B cell (primary cell): ENCODE results near the gene ZNF354C. TPM values are rescaled to one million over a fixed set of nuclear protein-coding genes. Genes with fewer than 3 reads are reported as not detected.

Experiments
- ATAC-seq: fragments of 200-7000 bp; cut with Tn5 transposase; one replicate; pipeline ENCODE4 v1.10.0; 2021; ENCODE audit warnings: low read depth, mild to moderate bottlenecking, moderate number of reproducible peaks, moderate library complexity
- CTCF ChIA-PET: fragments of 350-600 bp; sonication (Branson Sonifier 250); formaldehyde crosslinking; loops from one replicate; lab custom pipeline; 2021; ENCODE audit warnings: antibody characterized with exemption, inconsistent platforms; lab: Charles Lee
- POLR2A ChIA-PET: fragments of 350-600 bp; sonication (Branson Sonifier 250); formaldehyde crosslinking; loops from one replicate; lab custom pipeline; 2021; ENCODE audit warnings: antibody characterized with exemption; lab: Charles Lee
- DNase-seq: peaks from one replicate; pipeline ENCODE4 v3.0.0; 2013
- H2AFZ ChIP-seq: 2 replicates; pipeline ENCODE4 v1.6.1; 2012; ENCODE audit warnings: mild to moderate bottlenecking, low read depth, low read length; ENCODE audit not compliant: insufficient read depth, poor library complexity, severe bottlenecking
- H3K27ac ChIP-seq, 2 donors: 1 replicate in 1 of 2; 2 replicates in 1 of 2; pipeline ENCODE4 v1.5.1; 2012 to 2013; ENCODE audit warnings: low read length in 2 of 2, mild to moderate bottlenecking in 2 of 2, moderate library complexity in 1 of 2
- H3K27me3 ChIP-seq, 4 experiments: fragments of 200-600 bp in 1 of 4; sonication (generic) in 1 of 4; replicated peaks in 1 of 4; 1 replicate in 2 of 4; 2 replicates in 2 of 4; pipeline versions ENCODE4 v1.6.1 to v1.7.0; 2013 to 2016; ENCODE audit warnings: low read length in 3 of 4, mild to moderate bottlenecking in 2 of 4, mixed read lengths in 1 of 4, moderate library complexity in 1 of 4; ENCODE audit not compliant: insufficient read depth in 4 of 4, control insufficient read depth in 3 of 4; ENCODE audit errors: control extremely low read depth in 1 of 4
- H3K36me3 ChIP-seq, 2 experiments: replicated peaks in 1 of 2; 1 replicate in 1 of 2; 2 replicates in 1 of 2; pipeline versions ENCODE4 v1.6.1 to v1.7.1; 2013; ENCODE audit warnings: low read length in 1 of 2; ENCODE audit not compliant: insufficient read depth in 2 of 2, control insufficient read depth in 1 of 2; ENCODE audit errors: control extremely low read depth in 1 of 2, extremely low read depth in 1 of 2
- H3K4me1 ChIP-seq, 2 donors: fragments of 200-600 bp in 1 of 2; sonication (generic) in 1 of 2; 1 replicate in 1 of 2; 2 replicates in 1 of 2; pipeline versions ENCODE4 v1.5.1 to v1.6.1; 2013 to 2017; ENCODE audit warnings: low read length in 2 of 2; ENCODE audit not compliant: control insufficient read depth in 2 of 2, insufficient read depth in 2 of 2
- H3K4me2 ChIP-seq: replicated peaks from 2 replicates; pipeline ENCODE3; 2012; ENCODE audit warnings: mild to moderate bottlenecking, low read depth, low read length; ENCODE audit not compliant: poor library complexity, severe bottlenecking
- H3K4me3 ChIP-seq, 5 experiments: fragments of 200-600 bp in 1 of 5; sonication (generic) in 1 of 5; 1 replicate in 3 of 5; 2 replicates in 2 of 5; pipeline versions ENCODE4 v1.5.1 to v1.7.0; 2011 to 2016; ENCODE audit warnings: low read length in 4 of 5, mild to moderate bottlenecking in 4 of 5, low read depth in 2 of 5, control low read depth in 1 of 5, moderate library complexity in 1 of 5; ENCODE audit not compliant: insufficient read depth in 1 of 5; ENCODE audit errors: control extremely low read depth in 1 of 5, extremely low read depth in 1 of 5
- H3K79me2 ChIP-seq: fragments of 200-600 bp; sonication (generic); one replicate; pipeline ENCODE4 v1.6.0; 2016; ENCODE audit warnings: low read length; ENCODE audit not compliant: control insufficient read depth, insufficient read depth
- H3K9ac ChIP-seq: fragments of 200-600 bp; sonication (generic); 2 replicates; pipeline ENCODE4 v1.6.1; 2017; ENCODE audit warnings: mild to moderate bottlenecking, low read length, moderate library complexity
- H3K9me3 ChIP-seq, 3 donors: one replicate each; pipeline versions ENCODE4 v1.6.1 to v1.7.1; 2013; ENCODE audit warnings: low read length in 2 of 3; ENCODE audit not compliant: control insufficient read depth in 2 of 3, insufficient read depth in 1 of 3; ENCODE audit errors: control extremely low read depth in 1 of 3
- H4K20me1 ChIP-seq: 2 replicates; pipeline ENCODE4 v1.6.0; 2012; ENCODE audit warnings: mild to moderate bottlenecking, low read length; ENCODE audit not compliant: insufficient read depth, control insufficient read depth, poor library complexity, severe bottlenecking
- H3K27ac Mint-ChIP-seq: one replicate; pipeline ENCODE4 v1.8.0; 2021; ENCODE audit warnings: mixed read lengths
- H3K27me3 Mint-ChIP-seq: one replicate; pipeline ENCODE4 v1.8.0; 2021; ENCODE audit warnings: mixed read lengths
- H3K4me1 Mint-ChIP-seq: one replicate; pipeline ENCODE4 v1.8.0; 2021; ENCODE audit warnings: mixed read lengths
- H3K4me3 Mint-ChIP-seq: one replicate; pipeline ENCODE4 v1.8.0; 2021; ENCODE audit warnings: mixed read lengths
- H3K9me3 Mint-ChIP-seq: one replicate; pipeline ENCODE4 v1.8.0; 2022; ENCODE audit warnings: mixed read lengths; ENCODE audit not compliant: insufficient read depth
- CTCF ChIP-seq: fragments of 200-600 bp; IDR thresholded peaks from one replicate; pipeline ENCODE4 v1.8.0; 2022; ENCODE audit warnings: antibody characterized with exemption, mild to moderate bottlenecking
- EZH2 ChIP-seq: IDR thresholded peaks from 2 replicates; pipeline ENCODE4 v1.6.1; 2012; ENCODE audit warnings: borderline replicate concordance, low read depth, mild to moderate bottlenecking, moderate library complexity, low read length; ENCODE audit not compliant: insufficient read depth, poor library complexity, severe bottlenecking
- WGBS: methylation state at CpG from one replicate; pipeline ENCODE4 v1.1.5; 2013; ENCODE audit warnings: missing lambda C conversion rate; ENCODE audit not compliant: insufficient coverage; 5-methylcytosine and 5-hydroxymethylcytosine counted together
- intact Hi-C: fragments of 100-400 bp; cut with micrococcal nuclease; formaldehyde crosslinking; loops from one replicate; pipeline ENCODE4 v1.10.0; 2022
- polyA plus RNA-seq: library from polyadenylated mRNA; depleted of rRNA; stranded (reverse); fragments of >200 nt; gene quantifications from 2 replicates; pipeline ENCODE4 v1.2.3, GENCODE V29; 2012
- total RNA-seq, 2 donors: library from RNA; stranded (reverse); fragments of 120-200 nt in 1 of 2; gene quantifications; 1 replicate in 1 of 2; 2 replicates in 1 of 2; pipeline versions ENCODE4 v1.2.3 to v1.2.4, GENCODE V29; 2013 to 2022

Gene ZNF354C
- total and polyA plus RNA-seq, 2 donors (not counting 1 experiment from before 2014, with no cell fraction given), result 2.2 to 9.5 TPM

GRCh38 chr5:179123491-179124272 is 63.5 kb downstream of the ZNF354C start:
- no peaks in the 10 kb centered on the region for H3K4me1 Mint-ChIP-seq
- 94% methylated on average over 15 of the region's 19 CpGs for WGBS

More at GRCh38 chr5:179123491-179124272, 63.5 kb downstream of the ZNF354C start:
- H3K4me1 ChIP-seq, result no peaks in the 10 kb centered on the region
- H3K36me3 ChIP-seq, result no peaks in the 10 kb centered on the region
- DNase-seq (no peak), ATAC-seq (no peak)
- H3K27me3 ChIP-seq, result no peaks in the 10 kb centered on the region
- intact Hi-C loops, result no loop called here
- no peak overlapping the region for H2AFZ ChIP-seq
- H3K27ac ChIP-seq, result no peak overlapping the region
- no peaks in the 10 kb centered on the region for H3K9me3 Mint-ChIP-seq
- no peaks in the 10 kb centered on the region for H3K27me3 Mint-ChIP-seq
- H3K4me3 Mint-ChIP-seq, result no peak overlapping the region
- H3K4me3 ChIP-seq, result no peak overlapping the region
- ChIA-PET POLR2A (no interaction called here), CTCF (no interaction called here)
- TF ChIP-seq CTCF (no peak), EZH2 (no peak)
- H3K79me2 ChIP-seq, result no peaks in the 10 kb centered on the region
- H3K9me3 ChIP-seq, result peaks cover 0 to 85% (median 0%) of the 10 kb centered on the region in 3 donors
- H3K9ac ChIP-seq, result no peak overlapping the region
- H3K4me2 ChIP-seq, result no peak overlapping the region
- H4K20me1 ChIP-seq, result no peaks in the 10 kb centered on the region
- no peak overlapping the region for H3K27ac Mint-ChIP-seq
